Sigmoid colon (tissue), 4 donors: Measurements from ENCODE around the gene PODXL2.

Experiments
- POLR2A ChIP-seq, 2 donors: fragments of 450-650 bp; IDR thresholded peaks; one replicate each; pipeline ENCODE4 v1.6.1; 2016; ENCODE audit warnings: antibody characterized with exemption in 2 of 2, mild to moderate bottlenecking in 2 of 2, moderate library complexity in 2 of 2
- POLR2AphosphoS5 ChIP-seq, 4 donors: sonication (generic); formaldehyde crosslinking; IDR thresholded peaks; one replicate each; pipeline ENCODE4 v1.6.1; 2017; ENCODE audit warnings: antibody characterized with exemption in 4 of 4
- TF ChIP-seq, protein P1 (sequence below), 4 experiments: fragments of 450-650 bp in 3 of 4; fragments of 200-600 bp in 1 of 4; IDR thresholded peaks; one replicate each; pipeline ENCODE4 v1.5.1; 2016 to 2019; ENCODE audit warnings: antibody characterized with exemption in 4 of 4, mild to moderate bottlenecking in 3 of 4, moderate library complexity in 2 of 4

DNA sequence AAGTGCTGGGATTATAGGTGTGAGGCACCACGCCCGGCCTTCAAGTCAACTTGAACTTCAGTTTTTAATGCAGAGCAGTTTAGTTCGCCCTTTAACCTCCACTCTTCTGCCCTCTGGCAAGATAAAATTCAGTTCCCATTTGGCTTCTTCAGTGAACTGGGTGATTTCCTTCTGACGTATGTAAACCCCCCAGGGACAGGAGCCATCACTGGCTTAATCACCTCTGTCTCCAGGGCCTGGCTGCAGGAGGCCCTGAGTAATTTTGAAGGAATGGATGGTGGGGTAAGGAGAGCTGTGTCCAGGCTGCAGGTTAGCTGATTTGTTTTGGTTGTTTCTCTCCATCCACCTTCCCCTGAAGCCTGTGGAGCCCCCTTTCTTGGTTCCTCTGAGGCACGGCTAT is 18.9 kb upstream of the PODXL2 start:
- TF ChIP-seq, protein P1, sequence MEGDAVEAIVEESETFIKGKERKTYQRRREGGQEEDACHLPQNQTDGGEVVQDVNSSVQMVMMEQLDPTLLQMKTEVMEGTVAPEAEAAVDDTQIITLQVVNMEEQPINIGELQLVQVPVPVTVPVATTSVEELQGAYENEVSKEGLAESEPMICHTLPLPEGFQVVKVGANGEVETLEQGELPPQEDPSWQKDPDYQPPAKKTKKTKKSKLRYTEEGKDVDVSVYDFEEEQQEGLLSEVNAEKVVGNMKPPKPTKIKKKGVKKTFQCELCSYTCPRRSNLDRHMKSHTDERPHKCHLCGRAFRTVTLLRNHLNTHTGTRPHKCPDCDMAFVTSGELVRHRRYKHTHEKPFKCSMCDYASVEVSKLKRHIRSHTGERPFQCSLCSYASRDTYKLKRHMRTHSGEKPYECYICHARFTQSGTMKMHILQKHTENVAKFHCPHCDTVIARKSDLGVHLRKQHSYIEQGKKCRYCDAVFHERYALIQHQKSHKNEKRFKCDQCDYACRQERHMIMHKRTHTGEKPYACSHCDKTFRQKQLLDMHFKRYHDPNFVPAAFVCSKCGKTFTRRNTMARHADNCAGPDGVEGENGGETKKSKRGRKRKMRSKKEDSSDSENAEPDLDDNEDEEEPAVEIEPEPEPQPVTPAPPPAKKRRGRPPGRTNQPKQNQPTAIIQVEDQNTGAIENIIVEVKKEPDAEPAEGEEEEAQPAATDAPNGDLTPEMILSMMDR (IDR thresholded peaks at IDR 0.05) = no peak
- TF ChIP-seq POLR2A (IDR thresholded peaks at IDR 0.05) (no peak), POLR2AphosphoS5 (IDR thresholded peaks at IDR 0.05) (no peak)
